HG03095 (cell line): ENCODE data around the gene CDH16.
"Not testable (repeated sequence)": the region's sequence is repeated elsewhere in the genome, so short reads cannot be mapped to it uniquely, and the experiment has no call there.

Experiments used
- ATAC-seq: cut with Tn5 transposase; IDR thresholded peaks from one replicate; pipeline ENCODE4 v1.9.1; 2021; ENCODE audit warnings: moderate library complexity; ENCODE audit not compliant: unreplicated experiment

The CDH16 gene

GRCh38 chr16:66948134-66948836 lies 29.6 kb upstream of the CDH16 start:
- no peak for ATAC-seq

GRCh38 chr16:66947302-66948065 lies 28.8 kb upstream of the CDH16 start:
- peak; percentile 47 for ATAC-seq

GRCh38 chr16:66946974-66947301 lies 28.3 kb upstream of the CDH16 start:
- no peak for ATAC-seq

GRCh38 chr16:66946541-66946940 lies 27.9 kb upstream of the CDH16 start:
- no peak for ATAC-seq

GRCh38 chr16:66945939-66946338 lies 27.3 kb upstream of the CDH16 start:
- no peak for ATAC-seq

GRCh38 chr16:66944971-66945370 lies 26.3 kb upstream of the CDH16 start:
- not testable (repeated sequence) for ATAC-seq

- no peak for ATAC-seq
Measured at GRCh38 chr16:66944054-66944441, 25.4 kb upstream of the CDH16 start.

GRCh38 chr16:66943426-66944053 lies 24.9 kb upstream of the CDH16 start:
- ATAC-seq: no peak

GRCh38 chr16:66942981-66943380 lies 24.3 kb upstream of the CDH16 start:
- no peak for ATAC-seq

- no peak for ATAC-seq
Measured at GRCh38 chr16:66940236-66940635, 21.6 kb upstream of the CDH16 start.

- no peak for ATAC-seq
Measured at GRCh38 chr16:66939366-66939765, 20.7 kb upstream of the CDH16 start.

GRCh38 chr16:66937725-66938337 lies 19.1 kb upstream of the CDH16 start:
- no peak for ATAC-seq

- ATAC-seq: no peak
Measured at GRCh38 chr16:66936889-66937554, 18.3 kb upstream of the CDH16 start.

- no peak for ATAC-seq
Measured at GRCh38 chr16:66936462-66936861, 17.8 kb upstream of the CDH16 start.

- no peak for ATAC-seq
Measured at GRCh38 chr16:66935314-66936011, 16.8 kb upstream of the CDH16 start, which contains the start of gene CES2. Gene CES2, plus strand, starts transcription at chr16:66935516. Its CDS starts 120 bp downstream, at chr16:66935636.

GRCh38 chr16:66934839-66935313 lies 16.2 kb upstream of the CDH16 start:
- not testable (repeated sequence) for ATAC-seq

- peak; percentile 72 for ATAC-seq
Measured at GRCh38 chr16:66934138-66934838, 15.6 kb upstream of the CDH16 start, which contains the start of gene CIAO2B. Gene CIAO2B, minus strand, starts transcription at chr16:66934402. Its CDS starts 38 bp downstream, at chr16:66934364.

GRCh38 chr16:66933776-66934137 lies 15.1 kb upstream of the CDH16 start:
- ATAC-seq: peak; percentile 13

- no peak for ATAC-seq
Measured at GRCh38 chr16:66932076-66932475, 13.4 kb upstream of the CDH16 start.

GRCh38 chr16:66931665-66932064 lies 13.0 kb upstream of the CDH16 start:
- ATAC-seq: no peak
